RWPE2 (cell line): Measurements from ENCODE around the gene FADS1.

Source experiments
- ATAC-seq: fragments of 200-7000 bp; cut with Tn5 transposase; 3 replicates; pipeline ENCODE4 v1.9.1; 2021; ENCODE audit warnings: low read depth
- DNase-seq: peaks from one replicate; pipeline ENCODE4 v3.0.0-alpha.2; 2020; ENCODE audit warnings: low spot score
- H3K27ac ChIP-seq: fragments of 450-650 bp; 2 replicates; pipeline ENCODE4 v1.5.1; 2017; ENCODE audit warnings: mild to moderate bottlenecking; ENCODE audit not compliant: poor library complexity, severe bottlenecking
- H3K27me3 ChIP-seq: fragments of 250-450 bp; sonication (Bioruptor Pico); 2 replicates; pipeline ENCODE4 v1.5.1; 2021; ENCODE audit warnings: mild to moderate bottlenecking, moderate library complexity; ENCODE audit not compliant: insufficient read depth, poor library complexity, severe bottlenecking
- H3K36me3 ChIP-seq: fragments of 250-450 bp; sonication (Bioruptor Pico); 2 replicates; pipeline ENCODE4 v1.5.1; 2020; ENCODE audit warnings: low read depth, mild to moderate bottlenecking, moderate library complexity
- H3K4me1 ChIP-seq: fragments of 250-450 bp; sonication (Bioruptor Pico); 2 replicates; pipeline ENCODE4 v1.5.1; 2021; ENCODE audit warnings: mild to moderate bottlenecking, moderate library complexity; ENCODE audit not compliant: insufficient read depth, poor library complexity, severe bottlenecking
- H3K4me3 ChIP-seq: fragments of 250-450 bp; sonication (Bioruptor Pico); 2 replicates; pipeline ENCODE4 v1.5.1; 2021; ENCODE audit warnings: mild to moderate bottlenecking, moderate library complexity; ENCODE audit not compliant: severe bottlenecking
- H3K9me3 ChIP-seq: fragments of 250-450 bp; sonication (Bioruptor Pico); 2 replicates; pipeline ENCODE4 v1.5.1; 2021; ENCODE audit warnings: mild to moderate bottlenecking, moderate library complexity; ENCODE audit not compliant: severe bottlenecking
- TF ChIP-seq, protein P1 (sequence below): fragments of 450-650 bp; IDR thresholded peaks from one replicate; pipeline ENCODE4 v1.5.1; 2017; ENCODE audit warnings: mild to moderate bottlenecking, moderate library complexity; ENCODE audit not compliant: poor library complexity, severe bottlenecking

The FADS1 gene

DNA sequence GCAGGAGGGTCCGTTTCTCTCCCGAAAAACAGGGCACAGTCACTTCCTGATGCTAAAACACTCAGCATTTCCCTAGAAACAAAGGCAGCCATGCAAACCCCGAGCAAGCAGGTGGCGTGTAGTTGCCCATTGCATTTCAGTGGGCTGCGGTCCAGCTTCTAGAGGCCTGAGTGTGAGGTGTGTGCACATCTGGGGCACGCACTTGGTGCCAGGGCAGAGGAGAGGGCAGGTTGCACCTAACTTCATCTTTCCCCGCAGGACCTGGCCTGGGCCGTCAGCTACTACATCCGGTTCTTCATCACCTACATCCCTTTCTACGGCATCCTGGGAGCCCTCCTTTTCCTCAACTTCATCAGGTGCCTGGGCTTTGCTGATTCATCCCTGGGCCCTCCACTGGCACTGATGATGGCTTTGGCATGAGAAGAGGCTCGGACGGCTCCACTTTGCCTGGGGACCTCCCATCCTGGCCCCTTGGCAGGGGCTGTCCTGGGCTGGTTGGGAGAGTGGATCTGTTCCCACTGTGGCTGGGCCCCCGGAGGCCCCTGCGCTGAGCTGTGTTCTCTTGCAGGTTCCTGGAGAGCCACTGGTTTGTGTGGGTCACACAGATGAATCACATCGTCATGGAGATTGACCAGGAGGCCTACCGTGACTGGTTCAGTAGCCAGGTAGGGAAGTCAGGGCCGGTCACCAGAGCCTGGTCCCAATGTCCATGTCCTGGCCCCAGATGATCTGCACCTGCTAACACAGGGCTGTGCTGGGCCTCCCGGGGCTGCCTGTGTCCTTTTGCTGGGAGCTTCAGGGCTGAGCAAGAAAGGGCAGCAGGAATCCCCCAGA is 46.1 kb upstream of the FADS1 start:
- DNase-seq: peak; percentile 56
- Histone ChIP-seq H3K4me3 (no peak overlapping the region), H3K27me3 (no peaks in the 10 kb centered on the region), H3K36me3 (peaks cover 85% of the 10 kb centered on the region), H3K4me1 (no peaks in the 10 kb centered on the region), H3K9me3 (no peaks in the 10 kb centered on the region), H3K27ac (no peak overlapping the region)
- ATAC-seq: no peak
- TF ChIP-seq, protein P1, sequence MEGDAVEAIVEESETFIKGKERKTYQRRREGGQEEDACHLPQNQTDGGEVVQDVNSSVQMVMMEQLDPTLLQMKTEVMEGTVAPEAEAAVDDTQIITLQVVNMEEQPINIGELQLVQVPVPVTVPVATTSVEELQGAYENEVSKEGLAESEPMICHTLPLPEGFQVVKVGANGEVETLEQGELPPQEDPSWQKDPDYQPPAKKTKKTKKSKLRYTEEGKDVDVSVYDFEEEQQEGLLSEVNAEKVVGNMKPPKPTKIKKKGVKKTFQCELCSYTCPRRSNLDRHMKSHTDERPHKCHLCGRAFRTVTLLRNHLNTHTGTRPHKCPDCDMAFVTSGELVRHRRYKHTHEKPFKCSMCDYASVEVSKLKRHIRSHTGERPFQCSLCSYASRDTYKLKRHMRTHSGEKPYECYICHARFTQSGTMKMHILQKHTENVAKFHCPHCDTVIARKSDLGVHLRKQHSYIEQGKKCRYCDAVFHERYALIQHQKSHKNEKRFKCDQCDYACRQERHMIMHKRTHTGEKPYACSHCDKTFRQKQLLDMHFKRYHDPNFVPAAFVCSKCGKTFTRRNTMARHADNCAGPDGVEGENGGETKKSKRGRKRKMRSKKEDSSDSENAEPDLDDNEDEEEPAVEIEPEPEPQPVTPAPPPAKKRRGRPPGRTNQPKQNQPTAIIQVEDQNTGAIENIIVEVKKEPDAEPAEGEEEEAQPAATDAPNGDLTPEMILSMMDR: no peak

DNA sequence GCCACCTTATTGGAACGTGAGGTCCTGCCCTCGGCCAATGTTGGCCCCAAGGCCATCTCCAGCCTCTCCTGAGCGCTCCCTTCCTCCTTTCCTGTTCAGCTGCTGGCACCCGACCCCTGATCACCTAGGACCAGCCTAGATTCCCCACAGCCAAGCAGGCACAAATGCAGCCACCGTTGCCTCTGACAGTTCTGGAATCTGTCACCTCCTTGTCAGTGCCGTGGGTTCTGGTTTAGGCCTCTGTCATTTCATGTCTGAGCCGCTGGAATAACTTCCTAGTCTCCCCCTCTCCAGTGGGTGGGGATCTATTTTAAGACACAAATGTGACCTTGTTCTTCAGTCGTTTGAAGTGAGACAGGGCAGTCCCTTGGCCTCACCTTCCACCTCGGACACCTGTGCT is 44.8 kb upstream of the FADS1 start:
- Histone ChIP-seq H3K27ac (no peak overlapping the region), H3K4me3 (no peak overlapping the region), H3K4me1 (no peaks in the 10 kb centered on the region), H3K27me3 (no peaks in the 10 kb centered on the region), H3K9me3 (no peaks in the 10 kb centered on the region), H3K36me3 (peaks cover 97% of the 10 kb centered on the region)
- TF ChIP-seq, protein P1: no peak
- ATAC-seq (no peak), DNase-seq (no peak)

DNA sequence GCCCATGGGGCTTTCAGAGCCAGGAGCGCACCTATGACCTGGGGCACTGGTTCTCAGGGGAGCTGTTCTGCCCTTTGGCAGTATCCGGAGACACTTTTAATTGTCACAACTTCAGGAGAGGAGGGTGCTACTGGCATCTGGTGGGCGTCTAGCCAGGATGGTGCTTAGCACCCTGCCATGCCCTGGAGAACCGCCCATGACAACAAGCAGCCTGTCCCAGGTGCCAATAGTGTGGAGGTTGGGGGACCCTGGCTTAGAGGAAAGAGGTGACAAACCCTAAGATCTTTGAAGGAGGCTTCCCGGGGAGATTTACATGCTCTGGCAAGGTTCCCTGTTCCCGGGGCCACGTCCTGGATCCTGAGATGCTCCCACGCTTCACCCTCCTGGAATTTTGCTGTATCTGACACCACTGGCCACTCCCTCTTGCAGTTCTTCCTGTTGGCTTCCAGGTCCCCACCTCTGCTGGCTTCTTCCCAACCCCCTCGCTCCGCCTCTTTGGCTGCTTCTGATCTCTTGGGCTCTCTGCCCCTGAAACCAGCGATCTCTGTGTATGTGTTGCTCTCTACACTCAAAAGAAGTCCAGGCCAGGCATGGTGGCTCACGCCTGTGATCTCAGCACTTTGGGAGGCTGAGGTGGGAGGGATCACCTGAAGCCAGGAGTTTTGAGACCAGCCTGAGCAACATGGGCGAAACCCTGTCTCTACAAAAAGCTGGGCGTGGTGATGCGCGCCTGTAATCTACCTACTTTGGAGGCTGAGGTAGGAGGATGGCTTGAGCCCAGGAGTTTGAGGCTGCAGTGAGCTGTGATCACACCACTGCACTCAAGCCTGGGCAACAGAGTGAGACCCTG is 43.5 kb upstream of the FADS1 start:
- Histone ChIP-seq H3K27me3 (no peaks in the 10 kb centered on the region), H3K4me3 (no peak overlapping the region), H3K9me3 (no peaks in the 10 kb centered on the region), H3K27ac (no peak overlapping the region), H3K36me3 (peaks cover 97% of the 10 kb centered on the region), H3K4me1 (no peaks in the 10 kb centered on the region)
- TF ChIP-seq, protein P1: no peak
- DNase-seq (no peak), ATAC-seq (no peak)

DNA sequence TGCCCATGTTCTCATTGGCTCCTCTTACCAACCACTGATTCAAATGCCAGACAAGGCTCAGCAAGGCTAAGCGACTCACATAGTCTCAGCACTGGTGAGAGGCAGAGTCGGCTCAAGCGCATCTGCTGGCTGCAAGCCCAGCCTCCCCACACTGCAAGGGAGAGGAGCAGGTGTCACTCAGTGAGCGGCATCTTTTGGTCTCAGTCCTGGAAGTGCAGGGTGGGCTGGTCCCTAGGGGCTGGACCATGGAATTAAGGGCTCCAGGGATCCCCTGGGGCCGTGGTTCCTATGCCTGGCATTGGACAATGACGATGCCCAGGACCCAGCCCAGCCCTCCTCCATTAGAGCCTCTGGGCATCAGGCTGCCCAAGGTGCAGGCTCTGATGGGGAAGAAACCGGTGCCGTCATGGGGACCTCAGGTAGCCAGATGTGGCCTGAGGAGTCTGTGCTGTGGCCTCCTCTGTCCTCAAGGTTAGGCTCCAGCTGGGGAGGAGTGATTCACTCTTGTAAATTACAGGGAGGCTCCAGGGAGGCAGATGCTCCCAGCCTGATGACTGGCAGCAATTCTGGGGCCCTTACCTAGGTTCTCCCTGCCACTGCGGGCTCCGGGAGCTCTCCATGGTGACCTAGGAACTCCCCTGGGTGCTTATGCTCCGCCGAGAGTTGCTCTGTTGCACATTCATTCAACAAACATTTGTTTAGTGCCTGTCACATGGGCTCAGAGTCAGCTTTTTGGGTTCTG is 39.3 kb upstream of the FADS1 start:
- Histone ChIP-seq H3K4me3 (no peak overlapping the region), H3K27me3 (no peaks in the 10 kb centered on the region), H3K36me3 (peaks cover 96% of the 10 kb centered on the region), H3K9me3 (no peaks in the 10 kb centered on the region), H3K27ac (no peak overlapping the region), H3K4me1 (no peaks in the 10 kb centered on the region)
- DNase-seq (peak; percentile 24), ATAC-seq (peak; percentile 16; the same call in 2 of the 3 replicates)
- TF ChIP-seq, protein P1: no peak
